Measurements from ENCODE around the gene FBXL15.

GRCh38 chr10:102408131-102408727 is 12.4 kb upstream of the FBXL15 start:
- no peak for TF ChIP-seq TARDBP (IDR thresholded peaks at IDR 0.05)
- TF ChIP-seq FOXK2 (IDR thresholded peaks at IDR 0.05), result no peak
- no peak for TF ChIP-seq HDGF (IDR thresholded peaks at IDR 0.05; ENCODE audit: borderline replicate concordance)
- no peak for TF ChIP-seq FOXA1 (IDR thresholded peaks at IDR 0.05)
- TF ChIP-seq NFRKB (IDR thresholded peaks at IDR 0.05), result no peak
- TF ChIP-seq SUZ12 (IDR thresholded peaks at IDR 0.05), result no peak
- no peak for TF ChIP-seq PKNOX1 (IDR thresholded peaks at IDR 0.05)
- no peak for TF ChIP-seq ELF4 (IDR thresholded peaks at IDR 0.05)
- TF ChIP-seq FOXM1 (IDR thresholded peaks at IDR 0.05; ENCODE audit: borderline replicate concordance), result no peak
- no peak for TF ChIP-seq BHLHE40 (IDR thresholded peaks at IDR 0.05; ENCODE audit: borderline replicate concordance)
- TF ChIP-seq CTBP1 (IDR thresholded peaks at IDR 0.05; ENCODE audit: borderline replicate concordance), result no peak
- no peak for TF ChIP-seq ARNT (IDR thresholded peaks at IDR 0.05)
